GM21515 (cell line): ENCODE data around the gene ZNF609.
A peak's percentile ranks its signal among the peaks of the same experiment; 100 is the strongest.
"Not testable (repeated sequence)": the region's sequence is repeated elsewhere in the genome, so short reads cannot be mapped to it uniquely, and the experiment has no call there.

ENCODE experiments used
- ATAC-seq: cut with Tn5 transposase; IDR thresholded peaks from one replicate; pipeline ENCODE4 v1.9.1; 2021; ENCODE audit not compliant: unreplicated experiment

The ZNF609 gene

DNA sequence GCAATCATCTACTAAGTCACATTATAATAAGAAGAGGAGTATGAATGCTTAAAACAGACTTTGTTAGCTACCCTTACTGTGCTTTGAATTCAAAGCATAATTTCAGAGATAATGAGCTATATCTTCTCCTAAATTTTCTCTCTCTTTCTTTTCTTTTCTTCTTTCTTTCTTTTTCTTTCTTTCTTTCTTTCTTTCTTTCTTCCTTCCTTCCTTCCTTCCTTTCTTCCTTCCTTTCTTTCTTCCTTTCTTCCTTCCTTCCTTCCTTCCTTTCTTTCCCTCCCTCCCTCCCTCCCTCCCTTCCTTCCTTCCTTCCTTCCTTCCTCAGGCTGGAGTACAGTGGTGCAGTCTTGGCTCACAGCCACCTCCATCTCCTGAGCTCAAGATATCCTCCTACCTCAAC lies 184.4 kb downstream of the ZNF609 start:
- ATAC-seq: not testable (repeated sequence)

DNA sequence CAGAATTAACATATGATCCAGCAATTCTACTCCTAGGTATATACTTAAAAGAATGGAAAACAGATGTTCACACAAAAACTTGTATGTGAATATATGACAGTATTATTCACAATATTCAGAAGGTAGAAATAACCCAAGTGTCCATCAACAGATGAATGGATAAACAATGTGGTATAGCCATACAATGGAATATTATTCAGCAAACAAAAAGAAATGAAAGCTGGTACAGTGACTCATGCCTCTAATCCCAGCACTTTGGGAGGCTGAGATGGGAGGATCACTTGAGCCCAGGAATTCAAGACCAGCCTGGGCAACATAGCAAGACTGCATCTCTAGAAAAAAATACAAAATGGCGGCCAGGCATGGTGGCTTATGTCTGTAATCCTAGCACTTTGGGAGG lies 185.6 kb downstream of the ZNF609 start:
- no peak for ATAC-seq

DNA sequence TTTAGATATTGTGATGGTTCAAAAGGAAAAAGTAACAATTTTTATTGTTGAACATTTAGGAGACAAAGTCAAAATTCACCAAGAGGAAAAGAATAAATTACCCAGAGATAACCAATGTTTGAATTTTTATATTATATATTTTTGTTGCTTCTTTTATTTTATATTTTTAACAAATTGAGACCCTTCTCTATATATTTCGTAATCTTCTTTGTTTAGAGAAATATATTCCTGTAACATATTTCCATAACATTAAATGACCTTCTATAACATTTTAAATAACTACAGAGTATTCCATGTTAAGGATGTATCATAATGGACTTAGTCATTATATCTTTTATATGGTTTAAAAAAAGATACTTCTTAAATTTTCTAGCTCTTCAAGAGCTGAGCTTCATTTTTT lies 187.0 kb downstream of the ZNF609 start:
- no peak for ATAC-seq

DNA sequence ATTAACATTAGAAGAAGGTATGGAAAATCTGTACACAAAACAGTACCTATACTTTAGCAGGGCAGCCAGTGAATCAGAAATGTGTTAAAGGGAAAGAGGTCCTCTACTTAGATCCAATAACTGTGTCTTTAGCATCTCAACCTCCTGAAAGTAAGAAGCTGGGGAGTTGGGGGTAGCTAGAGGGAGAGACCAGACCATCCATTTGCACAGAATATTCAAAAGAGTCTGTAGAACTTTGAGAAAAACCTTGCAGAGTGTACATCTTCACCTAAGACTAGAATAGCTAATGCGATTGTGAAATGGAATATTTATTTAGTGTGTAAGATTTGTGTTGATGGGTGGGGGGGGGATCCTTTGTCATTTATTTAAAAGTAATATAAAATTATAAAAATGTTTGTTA lies 190.2 kb downstream of the ZNF609 start:
- no peak for ATAC-seq

DNA sequence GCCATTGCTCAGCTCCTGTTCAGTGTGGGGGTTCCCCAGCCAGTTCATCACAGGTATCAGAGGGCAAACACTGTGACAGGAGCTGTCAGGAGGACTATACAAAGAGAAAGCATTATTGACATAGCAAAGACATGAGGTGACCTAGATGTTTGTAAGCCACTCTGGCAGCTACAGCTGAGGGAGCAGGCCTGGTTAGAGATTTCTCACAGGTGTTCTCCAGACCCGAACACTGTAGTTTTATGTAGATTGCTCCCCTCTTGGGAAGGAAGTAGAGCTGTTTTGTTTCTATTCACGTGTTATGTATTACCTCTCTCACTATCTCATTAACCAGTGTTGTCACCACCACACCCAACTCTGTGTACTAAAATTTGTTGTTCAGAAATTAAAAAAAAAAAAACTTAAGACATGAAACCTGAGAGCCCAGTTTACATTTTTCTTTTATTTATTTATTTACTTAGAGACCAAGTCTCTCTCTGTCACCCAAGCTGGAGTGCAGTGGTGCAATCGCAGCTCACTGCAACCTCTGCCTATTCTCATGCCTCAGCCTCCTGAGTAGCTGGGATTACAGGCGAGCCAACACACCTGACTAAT lies 191.3 kb downstream of the ZNF609 start:
- peak; percentile 75 for ATAC-seq

DNA sequence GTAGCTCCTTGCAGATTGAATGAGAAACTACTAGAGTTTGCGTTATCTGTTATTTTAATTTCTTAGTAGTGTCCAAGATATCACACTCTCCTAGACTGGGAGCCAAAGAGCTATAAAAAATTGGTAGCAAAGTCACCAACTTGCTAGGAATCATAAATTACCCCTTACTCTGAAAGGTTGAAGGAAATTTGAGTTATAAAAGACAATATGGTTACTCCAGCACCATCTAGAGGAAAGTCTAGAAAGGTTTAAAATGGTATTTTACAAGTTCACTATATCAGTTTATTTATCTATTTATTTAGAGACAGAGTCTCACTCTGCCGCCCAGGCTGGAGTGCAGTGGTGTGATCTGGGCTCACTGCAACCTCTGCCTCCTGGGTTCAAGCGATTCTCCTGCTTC lies 193.4 kb downstream of the ZNF609 start:
- no peak for ATAC-seq

DNA sequence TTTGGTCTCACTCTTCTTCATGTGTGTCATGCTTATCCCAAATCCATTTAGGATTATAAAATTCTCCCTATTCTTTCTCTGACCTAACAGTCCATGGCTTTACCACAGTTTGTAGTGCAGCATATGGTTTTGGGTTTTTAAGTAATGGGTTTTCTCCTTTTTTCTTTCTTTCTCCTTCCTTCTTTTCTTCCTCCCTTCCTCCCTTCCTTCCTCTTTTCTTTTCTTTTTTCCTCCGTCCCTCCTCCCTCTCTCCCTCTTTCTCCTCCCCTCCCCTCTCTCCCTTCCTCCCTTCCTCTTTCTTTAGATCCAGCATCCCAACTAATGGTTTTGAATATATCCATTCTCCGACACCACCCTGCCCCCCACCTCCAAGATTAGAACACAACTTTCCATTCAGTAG lies 196.1 kb downstream of the ZNF609 start:
- no peak for ATAC-seq

DNA sequence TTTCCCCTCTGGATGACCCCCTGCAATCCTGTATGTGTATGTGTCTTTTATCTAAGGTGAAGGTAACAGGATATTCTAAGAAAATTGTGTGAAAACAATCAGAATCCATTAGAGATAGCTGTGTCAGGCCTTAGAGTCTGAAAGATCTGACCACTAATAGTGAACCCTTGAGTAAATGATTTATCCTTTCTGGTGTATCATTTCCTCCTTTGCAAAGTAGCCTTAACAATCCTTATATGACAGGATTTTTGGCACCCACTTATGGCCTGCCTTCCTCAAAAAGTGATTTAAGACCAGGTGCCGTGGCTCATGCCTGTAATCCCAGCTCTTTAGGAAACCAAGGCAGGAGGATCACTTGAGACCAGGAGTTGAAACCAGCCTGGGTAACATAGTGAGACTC lies 204.8 kb downstream of the ZNF609 start:
- ATAC-seq: no peak

- ATAC-seq: no peak
Measured at GRCh38 chr15:64667736-64668161, 207.4 kb downstream of the ZNF609 start.

DNA sequence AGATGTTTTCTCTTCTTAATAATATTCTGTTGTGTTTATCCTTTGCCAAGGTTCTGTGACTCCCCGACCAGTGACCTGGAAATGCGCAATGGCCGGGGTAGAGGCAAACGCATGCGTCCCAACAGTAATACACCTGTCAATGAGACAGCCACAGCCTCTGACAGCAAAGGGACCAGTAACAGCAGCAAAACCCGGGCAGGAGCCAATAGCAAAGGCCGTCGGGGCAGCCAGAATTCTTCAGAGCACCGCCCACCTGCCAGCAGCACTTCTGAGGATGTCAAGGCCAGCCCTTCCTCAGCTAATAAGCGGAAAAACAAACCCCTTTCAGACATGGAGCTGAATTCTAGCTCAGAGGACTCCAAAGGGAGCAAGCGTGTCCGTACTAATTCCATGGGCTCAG lies 213.5 kb downstream of the ZNF609 start:
- ATAC-seq: no peak

- no peak for ATAC-seq
Measured at GRCh38 chr15:64678126-64678819, 217.9 kb downstream of the ZNF609 start.

DNA sequence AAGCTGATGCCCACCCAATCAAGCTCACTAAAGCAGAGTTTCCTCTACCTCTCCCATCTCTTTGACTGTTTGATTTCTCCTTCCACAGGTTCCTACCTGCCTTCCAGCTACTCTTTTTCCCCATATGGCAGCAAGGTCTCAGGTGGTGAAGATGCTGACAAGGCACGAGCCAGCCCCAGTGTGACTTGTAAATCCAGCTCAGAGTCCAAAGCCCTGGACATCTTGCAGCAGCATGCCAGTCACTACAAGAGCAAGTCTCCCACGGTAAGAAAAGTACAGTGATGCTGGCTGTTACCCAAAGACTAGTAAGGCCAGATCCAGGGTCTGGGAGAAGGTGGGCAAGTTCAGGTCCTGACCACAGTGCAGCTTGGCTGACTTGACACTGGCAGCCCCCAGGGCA lies 219.7 kb downstream of the ZNF609 start:
- no peak for ATAC-seq

DNA sequence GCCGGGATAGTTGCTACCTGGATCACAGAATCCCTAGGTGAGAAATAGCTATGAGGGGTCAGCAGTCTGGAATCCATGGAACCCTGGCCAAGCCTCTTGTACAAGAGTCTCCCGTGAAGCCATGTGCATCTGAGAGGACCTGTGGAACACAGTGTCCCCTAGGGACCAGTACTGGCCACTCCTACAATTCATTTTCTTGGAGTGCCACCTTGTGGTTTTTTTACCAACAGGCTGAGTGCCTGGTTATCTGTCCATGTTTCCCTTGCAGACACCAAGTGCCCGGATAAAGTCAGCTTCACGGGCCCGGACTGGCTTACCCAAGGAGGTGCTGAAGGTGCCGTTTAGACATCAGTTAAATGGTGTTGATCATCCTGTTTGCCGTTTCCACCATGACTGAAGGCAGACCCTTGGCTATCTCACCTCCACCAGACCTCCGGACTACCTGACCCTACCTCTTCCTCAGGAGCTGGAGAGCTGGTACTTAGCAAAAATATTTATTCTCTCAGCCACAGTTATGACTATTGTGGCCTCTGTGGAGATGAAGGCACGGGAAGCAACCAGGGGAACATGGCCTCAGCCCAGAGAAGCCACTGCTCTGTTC lies 221.1 kb downstream of the ZNF609 start:
- ATAC-seq: no peak

GRCh38 chr15:64682255-64682654 lies 221.9 kb downstream of the ZNF609 start:
- no peak for ATAC-seq

DNA sequence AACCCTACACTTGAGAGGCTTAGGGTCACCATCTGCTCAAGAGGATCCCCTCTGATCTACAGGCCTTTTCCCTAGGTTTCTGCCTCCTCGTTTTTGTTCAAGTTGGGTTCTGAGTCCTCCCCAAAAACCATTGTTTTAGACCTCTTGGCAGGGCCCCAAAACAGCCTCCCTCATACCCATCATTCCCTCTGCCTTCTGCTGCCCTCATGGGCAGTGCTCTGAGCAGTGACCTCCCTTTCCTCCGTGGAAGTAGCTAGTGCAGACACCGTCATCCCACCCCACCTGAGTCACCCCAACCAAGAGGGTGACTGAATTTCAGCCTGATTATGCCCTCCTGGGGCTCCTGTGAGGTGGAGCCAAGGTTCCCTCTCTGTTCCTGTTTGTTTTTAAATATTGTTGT lies 223.0 kb downstream of the ZNF609 start:
- ATAC-seq: no peak

- no peak for ATAC-seq
Measured at GRCh38 chr15:64685230-64685888, 225.0 kb downstream of the ZNF609 start.

DNA sequence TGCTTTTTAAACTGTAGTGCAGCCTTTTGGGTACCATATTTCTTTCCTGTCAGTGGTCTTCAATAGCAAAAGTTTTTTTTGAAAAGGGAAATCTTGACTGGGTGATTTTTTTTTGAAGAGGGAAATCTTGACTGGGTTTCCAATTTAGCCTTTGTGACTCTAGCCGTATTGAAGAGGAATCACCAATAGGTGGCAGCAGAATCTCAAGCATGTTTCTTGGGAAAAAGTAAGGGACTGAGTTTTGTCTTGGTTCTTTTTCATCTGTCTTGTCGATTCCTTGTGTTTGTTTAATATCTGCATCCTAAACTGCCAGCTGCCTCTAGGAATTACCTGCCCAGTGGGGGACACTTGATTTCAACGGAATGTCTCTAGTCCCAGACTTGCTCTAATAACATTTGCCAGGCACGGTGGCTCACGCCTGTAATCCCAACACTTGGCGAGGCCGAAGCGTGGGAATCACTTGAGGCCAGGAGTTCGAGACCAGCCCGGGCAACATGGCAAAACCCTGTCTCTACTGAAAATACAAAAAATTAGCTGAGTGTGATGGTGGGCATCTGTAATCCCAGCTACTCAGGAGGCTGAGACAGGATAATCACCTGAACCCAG lies 225.9 kb downstream of the ZNF609 start:
- no peak for ATAC-seq

- ATAC-seq: no peak
Measured at GRCh38 chr15:64687172-64687571, 226.8 kb downstream of the ZNF609 start.

DNA sequence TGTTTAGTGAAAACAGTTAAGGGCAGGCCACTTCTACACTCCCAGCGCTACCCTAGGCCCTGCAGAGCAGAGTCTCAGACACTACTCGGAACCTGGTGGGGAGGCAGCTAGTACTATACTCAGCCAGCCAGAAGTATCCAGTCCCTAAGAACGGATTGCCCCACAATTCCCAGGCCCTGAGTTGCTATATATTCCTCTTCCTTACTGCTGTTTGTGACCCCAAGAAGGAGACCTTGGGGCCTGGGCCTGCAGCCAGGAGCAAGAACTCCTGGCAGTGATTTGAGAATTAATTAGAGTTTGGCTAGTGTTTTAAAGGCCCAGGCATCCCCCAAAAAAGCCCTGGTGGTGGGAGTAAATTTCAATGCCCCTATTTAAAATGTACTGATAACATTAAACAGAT lies 227.3 kb downstream of the ZNF609 start:
- no peak for ATAC-seq

DNA sequence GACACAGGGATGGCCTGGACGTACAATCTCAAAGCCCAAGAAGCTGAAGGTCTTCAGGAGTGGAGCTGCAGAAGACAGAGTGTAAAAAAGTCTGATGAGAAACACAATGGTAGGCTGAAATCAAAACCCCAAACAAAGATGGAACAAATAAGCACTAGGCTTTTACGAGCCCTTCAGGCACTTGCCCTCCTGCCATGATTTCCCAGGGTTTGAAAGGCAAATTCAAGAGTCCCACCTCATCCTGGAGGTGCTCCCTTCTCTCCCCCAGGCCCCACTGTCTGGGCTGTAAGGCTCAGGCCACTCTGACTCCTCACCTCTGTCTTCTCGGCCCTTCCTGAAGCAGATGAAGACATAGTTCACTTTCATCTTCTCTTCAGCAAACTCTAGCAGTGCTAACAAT lies 228.4 kb downstream of the ZNF609 start:
- no peak for ATAC-seq

GRCh38 chr15:64690008-64690407 lies 229.6 kb downstream of the ZNF609 start:
- ATAC-seq: no peak
